ENCODE data around the gene IL17RD. TPM values are rescaled to one million over a fixed set of nuclear protein-coding genes. Genes with fewer than 3 reads are reported as not detected.

IL17RD gene
- total and polyA plus RNA-seq, 10 of the 15 experiments (the other 5 are each of a cell fraction or from before 2014, with no cell fraction given), result 0.01 to 0.08 (median 0.04) TPM; not detected in 3

DNA sequence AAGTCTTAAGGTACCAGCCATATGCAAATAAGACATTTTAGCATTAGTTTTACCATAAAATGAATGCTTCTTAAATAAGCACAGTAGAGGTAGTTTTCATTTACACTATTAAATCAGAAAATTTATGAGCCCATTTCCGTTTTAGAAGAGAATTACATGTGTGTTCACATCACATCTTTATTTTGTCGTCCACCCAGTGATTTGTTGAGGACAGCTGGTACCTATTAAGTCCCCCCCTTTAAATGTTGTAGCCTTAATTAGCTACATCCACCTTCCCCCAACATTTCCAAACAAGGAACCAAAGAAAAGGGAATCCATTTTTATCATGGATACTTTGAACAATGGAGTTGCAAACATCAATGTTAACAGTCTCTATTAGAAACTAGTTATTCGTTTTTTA, 6.8 kb downstream of the IL17RD start:
- SMC1A ChIA-PET (ENCODE audit: uncharacterized antibody, unreplicated experiment), result interaction anchor here (0.8 to 1.5 kb wide), 2 partner anchors 13 to 65 kb away, joined by 3 read pairs; no protein-coding TSS in a partner anchor
- H3K4me2 ChIP-seq (ENCODE audit: control insufficient read depth, insufficient read depth), result no peak overlapping the region
- in situ Hi-C loops (cut with MboI), result no loop called here
- FAIRE-seq (no peak), ATAC-seq (no peak), DNase-seq (ENCODE audit: low read depth, low spot score) (no peak)
- intact Hi-C loops (cut with micrococcal nuclease; ENCODE audit: unreplicated experiment), result no loop called here
- H2AFZ ChIP-seq (ENCODE audit: control insufficient read depth, low read depth, low read length), result no peak overlapping the region
- WGBS (ENCODE audit: insufficient coverage, insufficient replicate concordance, low lambda C conversion rate, missing lambda C conversion rate), result 3% methylated on average over 3 of the region's 3 CpGs
- H3K4me1 ChIP-seq (ENCODE audit: control insufficient read depth, insufficient read depth, low read length), result no peaks in the 10 kb centered on the region
- no peak overlapping the region for H3K4me3 ChIP-seq
- no peaks in the 10 kb centered on the region for H4K20me1 ChIP-seq (ENCODE audit: control insufficient read depth, insufficient read depth)
- H3K27ac ChIP-seq (ENCODE audit: control insufficient read depth, insufficient read depth), result no peak overlapping the region
- H3K79me2 ChIP-seq (ENCODE audit: control insufficient read depth, insufficient read depth, low read length), result no peaks in the 10 kb centered on the region
- no peaks in the 10 kb centered on the region for H3K36me3 ChIP-seq (ENCODE audit: control insufficient read depth in 2 of 2, insufficient read depth in 2 of 2, low read length in 1 of 2)
- POLR2A ChIA-PET, result no interaction called here
- BruUV-seq (replicated peaks), result no TSS peak
- CTCF ChIA-PET, result interaction anchor here (1.2 to 1.8 kb wide), 2 partner anchors 11 to 58 kb away, joined by 3 to 5 read pairs; no protein-coding TSS in a partner anchor
- H3K9ac ChIP-seq (ENCODE audit: control insufficient read depth, insufficient read depth, low read length), result no peak overlapping the region
- H3K9me3 ChIP-seq (replicated peaks; ENCODE audit: control insufficient read depth, insufficient read depth, low read length), result no peaks in the 10 kb centered on the region
- RAD21 ChIA-PET (ENCODE audit: unreplicated experiment), result no interaction called here
- H3K27me3 ChIP-seq (replicated peaks in 1 of 2; ENCODE audit: control insufficient read depth in 2 of 2, insufficient read depth in 2 of 2, low read length in 1 of 2), result peaks cover 8 to 14% of the 10 kb centered on the region in 2 experiments
- no peak for TF ChIP-seq PAX5 (IDR thresholded peaks at IDR 0.05; ENCODE audit: borderline replicate concordance, low read depth, low read length)
- TF ChIP-seq, protein P1, sequence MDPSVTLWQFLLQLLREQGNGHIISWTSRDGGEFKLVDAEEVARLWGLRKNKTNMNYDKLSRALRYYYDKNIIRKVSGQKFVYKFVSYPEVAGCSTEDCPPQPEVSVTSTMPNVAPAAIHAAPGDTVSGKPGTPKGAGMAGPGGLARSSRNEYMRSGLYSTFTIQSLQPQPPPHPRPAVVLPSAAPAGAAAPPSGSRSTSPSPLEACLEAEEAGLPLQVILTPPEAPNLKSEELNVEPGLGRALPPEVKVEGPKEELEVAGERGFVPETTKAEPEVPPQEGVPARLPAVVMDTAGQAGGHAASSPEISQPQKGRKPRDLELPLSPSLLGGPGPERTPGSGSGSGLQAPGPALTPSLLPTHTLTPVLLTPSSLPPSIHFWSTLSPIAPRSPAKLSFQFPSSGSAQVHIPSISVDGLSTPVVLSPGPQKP (IDR thresholded peaks at IDR 0.05; ENCODE audit: low read depth, low read length), result no peak
- TF ChIP-seq LARP7 (IDR thresholded peaks at IDR 0.05), result no peak
- TF ChIP-seq SMC3 (IDR thresholded peaks at IDR 0.05; ENCODE audit: borderline replicate concordance, low read length), result no peak
- TF ChIP-seq, protein P2, sequence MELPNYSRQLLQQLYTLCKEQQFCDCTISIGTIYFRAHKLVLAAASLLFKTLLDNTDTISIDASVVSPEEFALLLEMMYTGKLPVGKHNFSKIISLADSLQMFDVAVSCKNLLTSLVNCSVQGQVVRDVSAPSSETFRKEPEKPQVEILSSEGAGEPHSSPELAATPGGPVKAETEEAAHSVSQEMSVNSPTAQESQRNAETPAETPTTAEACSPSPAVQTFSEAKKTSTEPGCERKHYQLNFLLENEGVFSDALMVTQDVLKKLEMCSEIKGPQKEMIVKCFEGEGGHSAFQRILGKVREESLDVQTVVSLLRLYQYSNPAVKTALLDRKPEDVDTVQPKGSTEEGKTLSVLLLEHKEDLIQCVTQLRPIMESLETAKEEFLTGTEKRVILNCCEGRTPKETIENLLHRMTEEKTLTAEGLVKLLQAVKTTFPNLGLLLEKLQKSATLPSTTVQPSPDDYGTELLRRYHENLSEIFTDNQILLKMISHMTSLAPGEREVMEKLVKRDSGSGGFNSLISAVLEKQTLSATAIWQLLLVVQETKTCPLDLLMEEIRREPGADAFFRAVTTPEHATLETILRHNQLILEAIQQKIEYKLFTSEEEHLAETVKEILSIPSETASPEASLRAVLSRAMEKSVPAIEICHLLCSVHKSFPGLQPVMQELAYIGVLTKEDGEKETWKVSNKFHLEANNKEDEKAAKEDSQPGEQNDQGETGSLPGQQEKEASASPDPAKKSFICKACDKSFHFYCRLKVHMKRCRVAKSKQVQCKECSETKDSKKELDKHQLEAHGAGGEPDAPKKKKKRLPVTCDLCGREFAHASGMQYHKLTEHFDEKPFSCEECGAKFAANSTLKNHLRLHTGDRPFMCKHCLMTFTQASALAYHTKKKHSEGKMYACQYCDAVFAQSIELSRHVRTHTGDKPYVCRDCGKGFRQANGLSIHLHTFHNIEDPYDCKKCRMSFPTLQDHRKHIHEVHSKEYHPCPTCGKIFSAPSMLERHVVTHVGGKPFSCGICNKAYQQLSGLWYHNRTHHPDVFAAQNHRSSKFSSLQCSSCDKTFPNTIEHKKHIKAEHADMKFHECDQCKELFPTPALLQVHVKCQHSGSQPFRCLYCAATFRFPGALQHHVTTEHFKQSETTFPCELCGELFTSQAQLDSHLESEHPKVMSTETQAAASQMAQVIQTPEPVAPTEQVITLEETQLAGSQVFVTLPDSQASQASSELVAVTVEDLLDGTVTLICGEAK (IDR thresholded peaks at IDR 0.05; ENCODE audit: borderline replicate concordance), result no peak
- no peak for TF ChIP-seq ZZZ3 (IDR thresholded peaks at IDR 0.05; ENCODE audit: control insufficient read depth, insufficient read length, low read depth)
- no peak for TF ChIP-seq FOS (IDR thresholded peaks at IDR 0.05; ENCODE audit: borderline replicate concordance, extremely low read depth, insufficient read length)
- no peak for TF ChIP-seq NFYB (IDR thresholded peaks at IDR 0.05; ENCODE audit: insufficient read depth, low read depth, low read length)
- TF ChIP-seq BRCA1 (IDR thresholded peaks at IDR 0.05; ENCODE audit: low read depth, low read length), result no peak
- no peak for TF ChIP-seq ATF7 (IDR thresholded peaks at IDR 0.05; ENCODE audit: low read depth)
- TF ChIP-seq MYC (IDR thresholded peaks at IDR 0.05; ENCODE audit: insufficient read depth, insufficient read length, insufficient replicate concordance, low read length, severe bottlenecking), result no peak
- TF ChIP-seq, protein P3, sequence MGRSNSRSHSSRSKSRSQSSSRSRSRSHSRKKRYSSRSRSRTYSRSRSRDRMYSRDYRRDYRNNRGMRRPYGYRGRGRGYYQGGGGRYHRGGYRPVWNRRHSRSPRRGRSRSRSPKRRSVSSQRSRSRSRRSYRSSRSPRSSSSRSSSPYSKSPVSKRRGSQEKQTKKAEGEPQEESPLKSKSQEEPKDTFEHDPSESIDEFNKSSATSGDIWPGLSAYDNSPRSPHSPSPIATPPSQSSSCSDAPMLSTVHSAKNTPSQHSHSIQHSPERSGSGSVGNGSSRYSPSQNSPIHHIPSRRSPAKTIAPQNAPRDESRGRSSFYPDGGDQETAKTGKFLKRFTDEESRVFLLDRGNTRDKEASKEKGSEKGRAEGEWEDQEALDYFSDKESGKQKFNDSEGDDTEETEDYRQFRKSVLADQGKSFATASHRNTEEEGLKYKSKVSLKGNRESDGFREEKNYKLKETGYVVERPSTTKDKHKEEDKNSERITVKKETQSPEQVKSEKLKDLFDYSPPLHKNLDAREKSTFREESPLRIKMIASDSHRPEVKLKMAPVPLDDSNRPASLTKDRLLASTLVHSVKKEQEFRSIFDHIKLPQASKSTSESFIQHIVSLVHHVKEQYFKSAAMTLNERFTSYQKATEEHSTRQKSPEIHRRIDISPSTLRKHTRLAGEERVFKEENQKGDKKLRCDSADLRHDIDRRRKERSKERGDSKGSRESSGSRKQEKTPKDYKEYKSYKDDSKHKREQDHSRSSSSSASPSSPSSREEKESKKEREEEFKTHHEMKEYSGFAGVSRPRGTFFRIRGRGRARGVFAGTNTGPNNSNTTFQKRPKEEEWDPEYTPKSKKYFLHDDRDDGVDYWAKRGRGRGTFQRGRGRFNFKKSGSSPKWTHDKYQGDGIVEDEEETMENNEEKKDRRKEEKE (IDR thresholded peaks at IDR 0.05), result no peak
- TF ChIP-seq ZNF207 (IDR thresholded peaks at IDR 0.05; ENCODE audit: borderline replicate concordance), result no peak

Measured in GM12878 (cell line).